SK-N-SH treated with all-trans-retinoic acid at 6 μM for 48 hours (cell line): Measurements from ENCODE around the gene CRELD2.

Experiments used
- ATAC-seq: fragments of 200-7000 bp; cut with Tn5 transposase; 3 replicates; pipeline ENCODE4 v1.9.1; 2020; ENCODE audit warnings: mild to moderate bottlenecking, moderate library complexity
- ARNTL ChIP-seq: fragments of 450-650 bp; formaldehyde crosslinking; IDR thresholded peaks from 2 replicates; pipeline ENCODE4 v1.5.0; 2020; ENCODE audit warnings: low read depth, mild to moderate bottlenecking, moderate library complexity, borderline replicate concordance
- BACH2 ChIP-seq: fragments of 250-450 bp; sonication (Bioruptor Pico); IDR thresholded peaks from 2 replicates; pipeline ENCODE4 v1.9.0; 2021; ENCODE audit warnings: mild to moderate bottlenecking, borderline replicate concordance
- ESRRG ChIP-seq: fragments of 250-450 bp; sonication (Bioruptor Pico); IDR thresholded peaks from 2 replicates; pipeline ENCODE4 v1.6.1; 2021; ENCODE audit warnings: mild to moderate bottlenecking
- GLIS3 ChIP-seq: fragments of 250-450 bp; sonication (Bioruptor Pico); IDR thresholded peaks from 2 replicates; pipeline ENCODE4 v1.5.0; 2020; ENCODE audit warnings: mild to moderate bottlenecking, moderate library complexity
- ISL1 ChIP-seq: fragments of 250-450 bp; sonication (Bioruptor Pico); IDR thresholded peaks from 2 replicates; pipeline ENCODE4 v2.1.2; 2022; ENCODE audit warnings: mild to moderate bottlenecking, moderate library complexity
- OSR1 ChIP-seq: fragments of 250-450 bp; sonication (Bioruptor Pico); IDR thresholded peaks from 2 replicates; pipeline ENCODE4 v1.8.0; 2022; ENCODE audit warnings: moderate library complexity, mild to moderate bottlenecking, inconsistent platforms
- PPARA ChIP-seq: fragments of 250-450 bp; sonication (Bioruptor Pico); IDR thresholded peaks from 2 replicates; pipeline ENCODE4 v1.5.0; 2020; ENCODE audit warnings: mild to moderate bottlenecking, borderline replicate concordance
- RARB ChIP-seq: fragments of 250-450 bp; sonication (Bioruptor Pico); IDR thresholded peaks from 2 replicates; pipeline ENCODE4 v1.8.0; 2021; ENCODE audit warnings: mild to moderate bottlenecking, moderate library complexity
- SNAI2 ChIP-seq: fragments of 250-450 bp; sonication (Bioruptor Pico); IDR thresholded peaks from 2 replicates; pipeline ENCODE4 v1.5.0; 2020; ENCODE audit warnings: mild to moderate bottlenecking, moderate library complexity
- TCF4 ChIP-seq: fragments of 250-450 bp; sonication (Bioruptor Pico); IDR thresholded peaks from 2 replicates; pipeline ENCODE4 v1.8.0; 2021; ENCODE audit warnings: mild to moderate bottlenecking, moderate library complexity, borderline replicate concordance
- TOX ChIP-seq: fragments of 250-450 bp; sonication (Bioruptor Pico); IDR thresholded peaks from 2 replicates; pipeline ENCODE4 v1.8.0; 2021; ENCODE audit warnings: mild to moderate bottlenecking, moderate library complexity, borderline replicate concordance
- ZC3H10 ChIP-seq: fragments of 250-450 bp; sonication (Bioruptor Pico); IDR thresholded peaks from 2 replicates; pipeline ENCODE4 v1.5.1; 2021; ENCODE audit warnings: mild to moderate bottlenecking, moderate library complexity
- ZFP3 ChIP-seq: fragments of 250-450 bp; sonication (Bioruptor Pico); IDR thresholded peaks from 2 replicates; pipeline ENCODE4 v1.5.0; 2020; ENCODE audit warnings: mild to moderate bottlenecking, moderate library complexity
- ZFP30 ChIP-seq: fragments of 450-650 bp; formaldehyde crosslinking; IDR thresholded peaks from 2 replicates; pipeline ENCODE4 v1.5.0; 2022; ENCODE audit warnings: mild to moderate bottlenecking, moderate library complexity
- ZNF565 ChIP-seq: fragments of 450-650 bp; formaldehyde crosslinking; conservative IDR thresholded peaks from 2 replicates; pipeline ENCODE4 v1.5.0; 2020; ENCODE audit warnings: low read depth, mild to moderate bottlenecking, moderate library complexity
- ZNF70 ChIP-seq: fragments of 450-650 bp; formaldehyde crosslinking; IDR thresholded peaks from 2 replicates; pipeline ENCODE4 v1.5.0; 2020; ENCODE audit warnings: mild to moderate bottlenecking, moderate library complexity
- ZNF8 ChIP-seq: fragments of 450-650 bp; formaldehyde crosslinking; IDR thresholded peaks from 2 replicates; pipeline ENCODE4 v1.5.0; 2020; ENCODE audit warnings: mild to moderate bottlenecking, moderate library complexity
- TF ChIP-seq, protein P1 (sequence below): fragments of 250-450 bp; sonication (Bioruptor Pico); IDR thresholded peaks from 2 replicates; pipeline ENCODE4 v1.5.1; 2021; ENCODE audit warnings: mild to moderate bottlenecking, moderate library complexity
- TF ChIP-seq, protein P2 (sequence below): fragments of 250-450 bp; sonication (Bioruptor Pico); IDR thresholded peaks from 2 replicates; pipeline ENCODE4 v1.5.1; 2020; ENCODE audit warnings: low read depth, mild to moderate bottlenecking, moderate library complexity
- TF ChIP-seq, protein P3 (sequence below): fragments of 250-450 bp; sonication (Bioruptor Pico); IDR thresholded peaks from 2 replicates; pipeline ENCODE4 v1.8.0; 2020; ENCODE audit warnings: mild to moderate bottlenecking, moderate library complexity, borderline replicate concordance
- TF ChIP-seq, protein P4 (sequence below): fragments of 250-450 bp; sonication (Bioruptor Pico); IDR thresholded peaks from 2 replicates; pipeline ENCODE4 v1.8.0; 2021; ENCODE audit warnings: low read depth, mild to moderate bottlenecking, moderate library complexity, borderline replicate concordance

The CRELD2 gene

DNA sequence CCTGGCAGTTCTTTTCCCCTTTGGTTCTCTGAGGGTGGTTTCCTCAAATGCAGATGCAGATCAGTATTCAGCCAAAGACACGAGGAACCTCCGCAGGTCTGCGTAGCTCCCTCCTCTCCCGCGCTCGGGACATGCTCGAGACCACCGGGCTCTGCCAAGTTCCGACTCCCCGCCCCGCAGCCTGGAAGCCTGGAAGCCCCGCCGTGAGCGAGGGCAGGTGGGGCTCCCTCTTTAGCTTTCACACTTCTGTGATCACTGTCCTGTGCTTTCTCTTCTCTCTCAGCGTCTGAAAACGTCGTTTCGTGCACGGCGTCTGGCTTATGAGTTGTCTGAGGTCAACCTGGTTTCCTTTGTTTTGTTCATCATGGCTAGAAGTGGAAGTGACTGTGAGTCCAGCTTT, 38.2 kb upstream of the CRELD2 start:
- TF ChIP-seq GLIS3 (CRISPR knock-in tag) (no peak), TCF4 (CRISPR knock-in tag) (no peak), ZNF70 (CRISPR knock-in tag) (no peak), ZFP3 (CRISPR knock-in tag) (no peak), ZNF565 (CRISPR knock-in tag) (no peak), ESRRG (CRISPR knock-in tag) (no peak), TOX (CRISPR knock-in tag) (no peak), BACH2 (no peak), PPARA (CRISPR knock-in tag) (no peak), ISL1 (CRISPR knock-in tag) (no peak), ZC3H10 (CRISPR knock-in tag) (no peak), RARB (no peak), ZFP30 (CRISPR knock-in tag) (no peak), SNAI2 (CRISPR knock-in tag) (no peak), ARNTL (CRISPR knock-in tag) (no peak), OSR1 (CRISPR knock-in tag) (no peak)
- TF ChIP-seq, protein P1, sequence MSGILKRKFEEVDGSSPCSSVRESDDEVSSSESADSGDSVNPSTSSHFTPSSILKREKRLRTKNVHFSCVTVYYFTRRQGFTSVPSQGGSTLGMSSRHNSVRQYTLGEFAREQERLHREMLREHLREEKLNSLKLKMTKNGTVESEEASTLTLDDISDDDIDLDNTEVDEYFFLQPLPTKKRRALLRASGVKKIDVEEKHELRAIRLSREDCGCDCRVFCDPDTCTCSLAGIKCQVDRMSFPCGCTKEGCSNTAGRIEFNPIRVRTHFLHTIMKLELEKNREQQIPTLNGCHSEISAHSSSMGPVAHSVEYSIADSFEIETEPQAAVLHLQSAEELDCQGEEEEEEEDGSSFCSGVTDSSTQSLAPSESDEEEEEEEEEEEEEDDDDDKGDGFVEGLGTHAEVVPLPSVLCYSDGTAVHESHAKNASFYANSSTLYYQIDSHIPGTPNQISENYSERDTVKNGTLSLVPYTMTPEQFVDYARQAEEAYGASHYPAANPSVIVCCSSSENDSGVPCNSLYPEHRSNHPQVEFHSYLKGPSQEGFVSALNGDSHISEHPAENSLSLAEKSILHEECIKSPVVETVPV (CRISPR knock-in tag) = no peak
- TF ChIP-seq, protein P2, sequence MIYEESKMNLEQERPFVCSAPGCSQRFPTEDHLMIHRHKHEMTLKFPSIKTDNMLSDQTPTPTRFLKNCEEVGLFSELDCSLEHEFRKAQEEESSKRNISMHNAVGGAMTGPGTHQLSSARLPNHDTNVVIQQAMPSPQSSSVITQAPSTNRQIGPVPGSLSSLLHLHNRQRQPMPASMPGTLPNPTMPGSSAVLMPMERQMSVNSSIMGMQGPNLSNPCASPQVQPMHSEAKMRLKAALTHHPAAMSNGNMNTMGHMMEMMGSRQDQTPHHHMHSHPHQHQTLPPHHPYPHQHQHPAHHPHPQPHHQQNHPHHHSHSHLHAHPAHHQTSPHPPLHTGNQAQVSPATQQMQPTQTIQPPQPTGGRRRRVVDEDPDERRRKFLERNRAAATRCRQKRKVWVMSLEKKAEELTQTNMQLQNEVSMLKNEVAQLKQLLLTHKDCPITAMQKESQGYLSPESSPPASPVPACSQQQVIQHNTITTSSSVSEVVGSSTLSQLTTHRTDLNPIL = no peak
- TF ChIP-seq, protein P3, sequence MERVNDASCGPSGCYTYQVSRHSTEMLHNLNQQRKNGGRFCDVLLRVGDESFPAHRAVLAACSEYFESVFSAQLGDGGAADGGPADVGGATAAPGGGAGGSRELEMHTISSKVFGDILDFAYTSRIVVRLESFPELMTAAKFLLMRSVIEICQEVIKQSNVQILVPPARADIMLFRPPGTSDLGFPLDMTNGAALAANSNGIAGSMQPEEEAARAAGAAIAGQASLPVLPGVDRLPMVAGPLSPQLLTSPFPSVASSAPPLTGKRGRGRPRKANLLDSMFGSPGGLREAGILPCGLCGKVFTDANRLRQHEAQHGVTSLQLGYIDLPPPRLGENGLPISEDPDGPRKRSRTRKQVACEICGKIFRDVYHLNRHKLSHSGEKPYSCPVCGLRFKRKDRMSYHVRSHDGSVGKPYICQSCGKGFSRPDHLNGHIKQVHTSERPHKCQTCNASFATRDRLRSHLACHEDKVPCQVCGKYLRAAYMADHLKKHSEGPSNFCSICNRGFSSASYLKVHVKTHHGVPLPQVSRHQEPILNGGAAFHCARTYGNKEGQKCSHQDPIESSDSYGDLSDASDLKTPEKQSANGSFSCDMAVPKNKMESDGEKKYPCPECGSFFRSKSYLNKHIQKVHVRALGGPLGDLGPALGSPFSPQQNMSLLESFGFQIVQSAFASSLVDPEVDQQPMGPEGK (CRISPR knock-in tag) = no peak
- TF ChIP-seq, protein P4, sequence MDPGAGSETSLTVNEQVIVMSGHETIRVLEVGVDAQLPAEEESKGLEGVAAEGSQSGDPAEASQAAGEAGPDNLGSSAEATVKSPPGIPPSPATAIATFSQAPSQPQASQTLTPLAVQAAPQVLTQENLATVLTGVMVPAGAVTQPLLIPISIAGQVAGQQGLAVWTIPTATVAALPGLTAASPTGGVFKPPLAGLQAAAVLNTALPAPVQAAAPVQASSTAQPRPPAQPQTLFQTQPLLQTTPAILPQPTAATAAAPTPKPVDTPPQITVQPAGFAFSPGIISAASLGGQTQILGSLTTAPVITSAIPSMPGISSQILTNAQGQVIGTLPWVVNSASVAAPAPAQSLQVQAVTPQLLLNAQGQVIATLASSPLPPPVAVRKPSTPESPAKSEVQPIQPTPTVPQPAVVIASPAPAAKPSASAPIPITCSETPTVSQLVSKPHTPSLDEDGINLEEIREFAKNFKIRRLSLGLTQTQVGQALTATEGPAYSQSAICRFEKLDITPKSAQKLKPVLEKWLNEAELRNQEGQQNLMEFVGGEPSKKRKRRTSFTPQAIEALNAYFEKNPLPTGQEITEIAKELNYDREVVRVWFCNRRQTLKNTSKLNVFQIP (CRISPR knock-in tag) = no peak
- no peak for ATAC-seq

DNA sequence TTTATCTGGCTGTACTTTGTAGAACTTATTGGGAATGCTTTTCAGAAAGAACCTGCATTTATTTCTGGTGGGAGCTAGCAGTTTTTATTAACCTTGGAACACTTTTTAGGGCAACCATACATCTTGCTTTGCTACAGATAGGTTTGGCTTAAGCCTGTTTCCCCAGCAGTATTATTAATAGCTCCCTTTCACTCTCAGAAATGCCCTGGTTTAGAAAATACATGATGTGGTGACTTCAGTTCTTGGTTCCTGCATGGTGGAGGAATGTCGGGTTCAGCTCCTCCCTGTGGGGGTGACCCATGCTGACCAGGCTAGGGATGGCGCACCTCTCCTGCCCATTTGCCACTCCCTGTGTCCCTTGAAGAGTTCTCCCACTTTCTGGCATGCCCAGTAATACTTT, 36.6 kb upstream of the CRELD2 start:
- no peak for ATAC-seq
- TF ChIP-seq, protein P2 = no peak
- no peak for TF ChIP-seq ZNF70 (CRISPR knock-in tag)
- TF ChIP-seq OSR1 (CRISPR knock-in tag) = no peak
- no peak for TF ChIP-seq ZNF565 (CRISPR knock-in tag)
- TF ChIP-seq TCF4 (CRISPR knock-in tag) = no peak
- TF ChIP-seq RARB = no peak
- no peak for TF ChIP-seq GLIS3 (CRISPR knock-in tag)
- TF ChIP-seq ZFP3 (CRISPR knock-in tag) = no peak
- no peak for TF ChIP-seq TOX (CRISPR knock-in tag)
- TF ChIP-seq ESRRG (CRISPR knock-in tag) = no peak
- no peak for TF ChIP-seq ZNF8 (CRISPR knock-in tag)
- TF ChIP-seq ISL1 (CRISPR knock-in tag) = no peak

DNA sequence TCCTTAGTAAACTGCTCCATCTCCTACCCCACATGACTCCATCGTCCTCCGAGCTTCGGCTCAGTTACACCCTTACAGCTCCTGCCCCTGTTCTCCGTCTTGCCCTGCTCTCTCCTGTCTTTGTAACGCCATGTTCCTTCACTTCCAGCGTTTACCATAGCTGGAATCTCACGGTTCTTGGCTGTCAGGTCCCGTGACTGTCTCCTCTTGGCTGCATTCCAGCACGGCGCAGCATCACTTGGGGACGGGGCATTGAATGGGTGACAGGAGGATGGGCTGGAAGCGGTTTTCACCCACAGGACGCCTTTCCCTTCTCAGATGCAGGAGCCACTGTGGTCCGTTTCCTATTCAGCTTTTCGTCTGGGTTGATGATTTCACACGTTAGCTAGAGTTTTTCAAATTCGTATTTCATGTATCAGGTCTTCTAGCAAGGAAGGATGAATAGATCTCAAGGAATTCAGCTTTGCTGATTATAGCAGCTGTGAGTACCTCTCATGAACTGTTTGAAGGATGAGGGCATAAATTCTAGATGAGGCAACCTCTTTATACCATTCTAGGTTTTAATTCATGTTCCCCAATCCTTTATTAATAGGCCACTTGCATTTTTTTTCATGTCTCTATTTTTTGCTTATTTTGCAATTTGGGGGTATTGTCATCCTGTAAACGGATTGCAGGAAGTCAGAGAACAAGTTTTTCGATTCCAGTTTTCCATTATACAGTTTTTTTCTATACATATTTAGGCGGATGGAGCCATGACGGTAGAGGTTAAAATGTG, 35.7 kb upstream of the CRELD2 start:
- no peak for ATAC-seq
- TF ChIP-seq TCF4 (CRISPR knock-in tag) = no peak
- TF ChIP-seq BACH2 = no peak
- TF ChIP-seq, protein P2 = no peak
- TF ChIP-seq SNAI2 (CRISPR knock-in tag) = no peak
- TF ChIP-seq GLIS3 (CRISPR knock-in tag) = no peak
- no peak for TF ChIP-seq ZNF565 (CRISPR knock-in tag)
- TF ChIP-seq, protein P1 (CRISPR knock-in tag) = no peak
- TF ChIP-seq, protein P4 (CRISPR knock-in tag) = no peak
- no peak for TF ChIP-seq PPARA (CRISPR knock-in tag)
- no peak for TF ChIP-seq ZNF70 (CRISPR knock-in tag)
- TF ChIP-seq OSR1 (CRISPR knock-in tag) = no peak
- no peak for TF ChIP-seq ISL1 (CRISPR knock-in tag)
- no peak for TF ChIP-seq ZFP3 (CRISPR knock-in tag)
- TF ChIP-seq ESRRG (CRISPR knock-in tag) = no peak
- no peak for TF ChIP-seq TOX (CRISPR knock-in tag)
